ENCODE data around the gene EEPD1.

GRCh38 chr7:36158321-36158605 lies 5.2 kb downstream of the EEPD1 start:
- TF ChIP-seq CTCF (IDR thresholded peaks at IDR 0.05 in 8 of 11, conservative IDR thresholded peaks at IDR 0.05 in 3 of 11): no peak
- no peak for TF ChIP-seq POLR2A (IDR thresholded peaks at IDR 0.05)

Data from spleen (tissue), 7 donors.